Measurements from ENCODE around the gene ZNF473. TPM values are rescaled to one million over a fixed set of nuclear protein-coding genes. Genes with fewer than 3 reads are reported as not detected.

ZNF473 gene
- 3.6 and 5.2 TPM in 2 replicates for total RNA-seq

- peak in 1 of 2 donors; percentile 93 for DNase-seq (ENCODE audit: low read depth in 2 of 2)
Observed at GRCh38 chr19:50025794-50026549, at the start of gene ZNF473. Gene ZNF473, plus strand, starts transcription at chr19:50026005. Its CDS starts 5,078 bp downstream, at chr19:50031083.

DNA sequence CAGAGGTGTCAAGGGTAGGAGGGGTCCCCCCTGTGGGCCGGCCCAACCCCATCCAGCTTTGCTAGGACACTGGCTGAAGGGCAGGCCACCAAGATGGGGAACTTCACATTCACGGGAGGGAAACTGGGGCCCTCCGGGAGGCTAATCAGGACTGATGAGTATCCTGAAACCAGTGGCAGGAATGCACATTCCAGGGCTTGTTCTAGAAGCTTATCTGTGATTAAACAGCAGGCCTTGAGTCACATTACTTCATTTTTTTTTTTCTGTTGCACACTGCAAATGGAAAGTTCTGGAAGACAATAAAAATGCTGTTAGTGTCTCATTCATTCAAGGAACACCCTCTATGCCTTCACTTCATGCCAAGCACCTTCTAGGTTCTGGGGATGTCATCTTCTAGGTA is 49.3 kb upstream of the ZNF473 start:
- DNase-seq (ENCODE audit: low read depth in 2 of 2) = no peak

DNA sequence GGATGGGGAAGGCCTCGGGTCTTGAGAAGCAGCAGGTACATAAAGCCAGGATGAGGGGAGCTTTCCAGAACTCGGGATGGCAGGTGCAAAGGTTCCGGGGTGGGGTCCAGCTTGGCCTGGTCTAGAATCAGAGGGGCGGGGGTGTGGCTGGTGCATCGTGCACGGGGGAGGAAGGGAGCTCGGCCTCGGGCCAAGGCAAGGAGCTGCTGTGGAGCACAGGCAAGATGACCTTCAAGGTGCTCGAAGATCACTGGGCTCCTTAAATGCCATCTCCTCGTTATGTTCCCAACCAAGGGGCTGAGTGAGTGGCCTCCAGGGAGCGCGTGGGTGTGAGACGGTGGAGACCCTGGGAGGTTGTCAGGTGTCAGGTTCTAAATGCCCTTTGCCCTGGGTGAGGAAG is 48.7 kb upstream of the ZNF473 start:
- no peak for DNase-seq (ENCODE audit: low read depth in 2 of 2)

DNA sequence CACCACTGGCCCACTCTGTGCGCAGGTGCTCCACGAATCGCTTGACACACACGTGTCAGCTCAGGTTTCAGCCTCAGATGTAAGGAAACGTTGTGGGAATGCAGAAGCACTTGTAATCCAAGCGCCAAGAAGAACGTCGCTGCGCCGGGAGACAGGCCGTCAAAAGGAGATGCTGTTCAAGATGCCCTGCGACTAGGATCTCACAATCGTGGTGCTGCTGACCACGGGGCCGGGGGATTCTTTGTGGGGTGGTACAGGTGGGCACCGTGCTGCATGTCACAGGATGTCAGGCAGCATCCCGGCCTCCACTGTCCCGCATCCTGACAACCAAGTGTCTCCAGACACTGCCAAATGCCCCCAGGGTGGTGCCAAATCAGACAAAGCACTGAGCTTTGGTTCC is 47.9 kb upstream of the ZNF473 start:
- no peak for DNase-seq (ENCODE audit: low read depth in 2 of 2)

- DNase-seq (ENCODE audit: low read depth in 2 of 2) = no peak
Observed at GRCh38 chr19:49978324-49978723, 47.5 kb upstream of the ZNF473 start.

GRCh38 chr19:49981603-49982593 is 43.9 kb upstream of the ZNF473 start:
- DNase-seq (ENCODE audit: low read depth in 2 of 2) = no peak

DNA sequence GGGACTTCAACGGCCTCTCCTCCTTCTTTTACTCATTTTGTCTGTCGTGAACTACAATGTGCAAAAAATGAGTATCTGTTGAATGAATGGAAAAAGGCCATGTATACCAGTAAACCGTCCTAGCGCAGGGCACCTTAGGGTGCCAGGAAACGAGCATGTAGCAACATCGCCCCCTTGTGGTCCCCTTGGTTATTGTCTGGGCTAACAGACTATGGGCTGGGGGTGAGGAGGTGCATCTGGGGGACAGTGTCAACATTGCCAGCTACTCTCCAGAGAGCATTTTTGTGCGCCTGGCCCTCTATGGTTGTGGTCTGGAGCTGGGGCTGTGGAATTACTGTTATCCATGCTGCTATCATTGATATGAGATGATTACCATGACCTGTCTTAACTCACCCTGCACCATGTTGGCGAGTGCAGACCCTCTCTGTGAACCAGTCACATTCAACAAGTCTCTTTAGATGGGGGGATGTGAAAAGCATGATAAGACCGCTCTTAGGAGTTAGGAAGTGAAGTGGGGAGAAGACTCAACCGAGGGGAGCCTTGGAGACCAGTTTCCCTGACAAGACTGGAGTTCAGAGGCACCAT is 42.1 kb upstream of the ZNF473 start:
- DNase-seq (ENCODE audit: low read depth in 2 of 2) = peak; percentile 18 to 54

DNA sequence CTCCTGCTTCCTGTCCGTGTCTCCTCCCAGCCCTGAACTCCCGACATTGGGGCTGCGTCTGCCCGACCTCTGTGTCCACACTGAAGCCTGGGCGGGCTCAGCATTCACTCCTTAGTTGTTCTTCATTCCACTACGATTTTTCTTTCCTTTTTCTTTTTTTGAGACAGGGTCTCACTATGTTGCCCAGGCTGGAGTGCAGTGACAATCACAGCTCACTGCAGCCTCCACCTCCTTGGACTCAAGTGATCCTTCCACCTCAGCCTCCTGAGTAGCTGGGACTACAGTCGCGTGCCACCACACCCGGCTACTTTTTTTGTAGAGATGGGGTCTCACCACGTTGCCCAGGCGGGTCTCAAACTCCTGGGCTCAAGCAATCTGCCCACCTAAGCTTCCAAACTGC is 41.3 kb upstream of the ZNF473 start:
- no peak for DNase-seq (ENCODE audit: low read depth in 2 of 2)

DNA sequence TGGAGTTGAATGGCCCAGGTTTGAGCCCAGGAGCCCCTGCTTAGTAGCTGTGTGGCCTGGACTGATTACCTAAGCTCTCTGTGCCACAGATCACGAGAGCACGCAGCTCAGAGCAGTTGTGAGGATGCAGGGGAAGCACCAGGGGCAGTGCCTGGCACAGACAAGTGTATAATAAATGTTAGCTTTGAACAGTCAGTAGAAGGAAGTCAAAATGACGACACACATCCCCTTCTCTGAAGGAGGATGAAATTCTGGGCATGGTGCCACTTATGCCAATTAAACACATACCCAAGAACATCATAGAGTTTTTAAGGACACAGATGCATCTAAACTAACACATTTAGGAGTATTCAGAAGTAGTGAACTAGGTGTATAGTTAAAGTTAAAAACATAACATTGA is 39.9 kb upstream of the ZNF473 start:
- peak in 1 of 2 donors; percentile 12 for DNase-seq (ENCODE audit: low read depth in 2 of 2)

- no peak for DNase-seq (ENCODE audit: low read depth in 2 of 2)
Observed at GRCh38 chr19:49986354-49986753, 39.5 kb upstream of the ZNF473 start.

DNA sequence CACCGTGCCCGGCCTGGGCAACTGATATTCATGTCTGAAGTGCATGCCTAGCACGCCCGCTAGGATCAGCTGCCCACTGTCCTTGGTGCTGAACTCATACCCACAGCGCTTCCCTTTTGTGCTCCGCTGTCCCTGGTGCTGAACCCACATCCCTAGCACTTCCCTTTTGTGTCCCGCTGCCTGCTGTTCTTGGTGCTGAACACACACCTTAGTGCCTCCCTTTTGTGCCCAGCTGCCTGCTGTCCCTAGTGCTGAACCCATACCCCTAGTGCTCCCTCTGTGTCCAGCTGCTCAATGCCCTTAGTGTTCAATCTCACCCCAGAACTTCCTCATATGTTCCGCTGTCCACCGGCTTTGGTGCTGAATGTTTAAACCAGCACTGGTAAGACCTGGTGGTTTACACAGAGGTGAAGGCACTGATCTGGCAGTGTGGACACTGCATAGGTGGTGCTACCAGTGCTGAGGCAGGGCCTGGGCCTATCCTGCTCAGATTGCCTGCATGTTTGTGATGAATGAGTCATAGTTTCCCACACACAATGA is 38.6 kb upstream of the ZNF473 start:
- peak; percentile 90 to 94 for DNase-seq (ENCODE audit: low read depth in 2 of 2)

DNA sequence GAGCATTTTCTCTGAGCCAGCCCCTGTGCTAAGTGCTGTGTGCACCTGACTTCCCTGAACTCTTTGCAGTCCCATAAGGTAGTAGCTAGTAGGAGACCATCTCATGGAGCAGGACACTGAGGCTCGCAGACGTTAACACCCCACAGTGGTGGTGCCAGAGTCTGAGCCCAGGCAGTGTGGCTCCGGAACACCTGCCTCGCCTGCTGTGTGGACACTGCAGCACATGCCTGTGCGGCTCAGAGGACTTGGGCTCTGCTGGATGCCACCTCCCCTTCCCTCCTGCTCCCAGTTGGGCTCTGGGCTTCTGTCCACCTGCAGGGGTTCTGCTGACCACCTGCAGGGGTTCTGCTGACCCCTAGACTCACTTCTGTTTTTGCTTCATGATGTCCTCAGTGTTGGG is 37.8 kb upstream of the ZNF473 start:
- DNase-seq (ENCODE audit: low read depth in 2 of 2) = no peak

DNA sequence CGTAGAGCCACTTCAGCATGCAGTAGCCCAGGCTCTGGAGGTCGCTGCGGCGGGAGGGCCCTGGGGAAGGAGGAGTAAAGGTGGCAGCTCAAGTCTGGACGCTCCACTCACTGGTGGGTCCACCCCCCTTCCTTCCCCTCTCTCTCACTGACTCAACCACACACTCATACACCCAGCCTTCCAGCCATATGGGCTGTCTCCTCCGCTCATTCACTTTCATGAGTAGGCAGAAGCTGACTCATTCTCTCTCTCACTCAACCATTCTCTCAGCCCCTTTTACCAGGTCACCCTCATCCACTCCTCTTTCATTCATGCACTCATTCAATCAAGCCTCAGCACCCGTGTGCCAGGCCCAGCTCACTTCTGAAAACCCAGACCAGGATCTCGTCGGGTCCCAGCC is 37.4 kb upstream of the ZNF473 start:
- DNase-seq (ENCODE audit: low read depth in 2 of 2) = no peak

DNA sequence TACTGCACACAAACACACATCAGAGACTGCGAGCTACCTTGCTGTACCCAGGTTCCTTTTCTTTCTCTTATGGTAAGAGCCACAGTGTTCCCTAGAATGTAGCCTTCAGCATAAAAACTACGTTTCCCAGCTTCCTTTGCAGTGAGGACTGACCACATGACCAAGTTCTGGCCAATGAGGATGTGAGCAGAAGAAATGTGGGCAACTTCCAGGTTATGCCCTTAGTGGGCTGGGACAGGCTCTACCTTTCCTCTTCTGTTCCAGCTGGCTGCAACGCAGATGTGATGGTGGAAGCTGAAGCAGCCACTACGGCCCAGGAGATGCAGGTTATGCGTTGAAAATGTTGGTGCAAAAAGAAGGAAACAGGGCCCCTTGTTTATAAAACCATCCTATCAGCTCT is 28.1 kb upstream of the ZNF473 start:
- DNase-seq (ENCODE audit: low read depth in 2 of 2) = peak; percentile 24 to 51

GRCh38 chr19:49999371-50000010 is 26.3 kb upstream of the ZNF473 start:
- DNase-seq (ENCODE audit: low read depth in 2 of 2) = no peak

- no peak for DNase-seq (ENCODE audit: low read depth in 2 of 2)
Observed at GRCh38 chr19:50000038-50000840, 25.6 kb upstream of the ZNF473 start.

GRCh38 chr19:50000841-50001557 is 24.8 kb upstream of the ZNF473 start:
- DNase-seq (ENCODE audit: low read depth in 2 of 2) = no peak

- no peak for DNase-seq (ENCODE audit: low read depth in 2 of 2)
Observed at GRCh38 chr19:50001775-50002174, 24.0 kb upstream of the ZNF473 start.

DNA sequence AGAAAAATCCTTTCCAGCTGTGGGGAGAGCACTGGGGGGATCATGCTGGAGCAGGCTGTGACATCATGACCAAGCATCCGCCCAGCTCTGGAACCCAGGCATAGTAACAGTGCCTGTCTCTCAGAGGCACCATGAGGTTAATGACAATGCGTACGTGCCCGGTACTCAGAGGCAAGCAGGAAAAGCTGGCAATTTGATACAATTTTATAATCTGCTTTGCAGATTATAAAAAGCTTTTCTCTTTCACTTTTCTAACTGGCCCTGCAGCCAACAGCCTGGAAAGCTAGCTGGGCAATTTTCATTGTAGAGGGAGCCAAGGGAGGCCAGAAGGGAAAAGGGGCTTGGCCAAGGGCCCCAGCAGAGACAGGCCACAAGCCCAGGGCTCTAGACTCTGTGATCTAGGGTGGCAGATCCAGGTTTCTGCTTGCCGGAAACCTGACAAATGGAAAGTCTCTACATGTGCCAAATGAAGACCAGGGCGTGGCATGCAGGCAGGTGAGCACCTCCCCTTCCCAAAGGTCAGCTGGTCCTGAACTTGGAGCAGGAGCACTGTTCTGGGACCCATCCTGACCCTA is 23.3 kb upstream of the ZNF473 start:
- DNase-seq (ENCODE audit: low read depth in 2 of 2) = no peak

Measured in dermis microvascular lymphatic vessel endothelial cell (primary cell).